Activated CD4-positive, CD25-positive, alpha-beta regulatory T cell treated with anti-CD3 and anti-CD28 coated beads, Interleukin-2, amount 50 U/mL, for 24 hours (primary cell): ENCODE data around the gene CNBD2.
"Not testable (repeated sequence)": the region's sequence is repeated elsewhere in the genome, so short reads cannot be mapped to it uniquely, and the experiment has no call there.

ENCODE experiments used
- ATAC-seq, 2 donors: fragments of 150-1000 bp; cut with Tn5 transposase; one replicate each; pipeline ENCODE4 v1.10.0; 2021; ENCODE audit warnings: mild to moderate bottlenecking in 1 of 2, moderate library complexity in 1 of 2

Gene CNBD2

GRCh38 chr20:35975576-35976373 is 7.4 kb downstream of the CNBD2 start:
- ATAC-seq = no peak

DNA sequence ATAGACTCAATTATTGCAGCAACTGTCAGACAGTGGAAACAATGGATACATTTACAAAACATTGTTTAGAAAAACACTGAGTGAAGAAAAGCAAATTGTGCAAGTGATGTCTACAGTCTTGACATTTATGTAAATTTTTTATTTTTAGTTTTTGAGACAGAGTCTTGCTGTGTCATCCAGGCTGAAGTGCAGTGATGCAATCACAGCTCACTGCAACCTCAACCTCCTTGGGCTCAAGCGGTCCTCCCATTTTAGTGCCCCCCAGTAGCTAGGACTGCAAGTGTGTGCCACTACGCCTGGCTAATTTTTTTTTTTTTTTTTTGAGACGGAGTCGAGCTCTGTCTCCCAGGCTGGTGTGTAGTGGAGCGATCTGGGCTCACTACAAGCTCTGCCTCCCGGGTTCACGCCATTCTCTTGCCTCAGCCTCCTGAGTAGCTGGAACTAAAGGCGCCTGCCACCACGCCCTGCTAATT is 9.7 kb downstream of the CNBD2 start:
- ATAC-seq = peak in 1 of 2 donors; percentile 24

GRCh38 chr20:35979544-35979943 is 11.2 kb downstream of the CNBD2 start:
- ATAC-seq = no peak

DNA sequence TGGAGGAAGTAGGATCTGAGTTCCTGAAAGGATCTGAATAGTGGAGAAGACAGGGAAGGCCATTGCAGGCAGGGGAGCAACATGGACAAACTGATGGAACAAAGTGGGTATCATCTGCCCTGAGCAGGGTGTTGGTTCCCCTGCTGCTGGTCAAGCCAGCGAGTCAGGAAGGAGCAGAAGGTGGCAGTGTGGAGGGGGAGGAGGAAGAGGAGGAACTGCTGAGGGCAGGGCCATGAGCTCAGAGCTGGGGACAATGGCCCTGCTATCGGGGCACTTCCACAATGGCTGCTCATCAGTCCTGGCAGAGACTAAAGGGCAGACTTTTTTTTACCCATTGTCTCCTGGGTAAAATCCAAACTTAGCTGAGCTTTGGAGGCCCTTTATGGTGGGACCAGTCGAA is 13.6 kb downstream of the CNBD2 start:
- no peak for ATAC-seq

- no peak for ATAC-seq
Observed at GRCh38 chr20:35984382-35984781, 16.0 kb downstream of the CNBD2 start.

GRCh38 chr20:35985806-35986205 is 17.4 kb downstream of the CNBD2 start:
- ATAC-seq = no peak

- no peak for ATAC-seq
Observed at GRCh38 chr20:35988910-35989463, 20.6 kb downstream of the CNBD2 start.

- ATAC-seq = no peak
Observed at GRCh38 chr20:35991142-35991771, 22.9 kb downstream of the CNBD2 start.

- peak; percentile 78 to 80 for ATAC-seq
Observed at GRCh38 chr20:35992713-35993335, 24.4 kb downstream of the CNBD2 start.

- peak; percentile 88 to 89 for ATAC-seq
Observed at GRCh38 chr20:35994994-35995453, 26.6 kb downstream of the CNBD2 start.

GRCh38 chr20:35996492-35996891 is 28.1 kb downstream of the CNBD2 start:
- ATAC-seq = not testable (repeated sequence)

DNA sequence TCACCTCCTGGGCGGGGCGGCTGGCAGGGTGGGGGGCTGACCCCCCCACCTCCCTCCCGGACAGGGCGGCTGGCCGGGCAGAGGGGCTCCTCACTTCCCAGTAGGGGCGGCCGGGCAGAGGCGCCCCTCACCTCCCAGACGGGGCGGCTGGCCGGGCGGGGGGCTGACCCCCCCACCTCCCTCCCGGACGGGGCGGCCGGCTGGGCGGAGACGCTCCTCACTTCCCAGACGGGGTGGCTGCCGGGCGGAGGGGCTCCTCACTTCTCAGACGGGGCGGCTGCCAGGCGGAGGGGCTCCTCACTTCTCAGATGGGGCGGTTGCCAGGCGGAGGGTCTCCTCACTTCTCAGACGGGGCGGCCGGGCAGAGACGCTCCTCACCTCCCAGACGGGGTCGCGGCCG is 32.9 kb downstream of the CNBD2 start:
- ATAC-seq = not testable (repeated sequence)

GRCh38 chr20:36002855-36003254 is 34.5 kb downstream of the CNBD2 start:
- ATAC-seq = no peak

DNA sequence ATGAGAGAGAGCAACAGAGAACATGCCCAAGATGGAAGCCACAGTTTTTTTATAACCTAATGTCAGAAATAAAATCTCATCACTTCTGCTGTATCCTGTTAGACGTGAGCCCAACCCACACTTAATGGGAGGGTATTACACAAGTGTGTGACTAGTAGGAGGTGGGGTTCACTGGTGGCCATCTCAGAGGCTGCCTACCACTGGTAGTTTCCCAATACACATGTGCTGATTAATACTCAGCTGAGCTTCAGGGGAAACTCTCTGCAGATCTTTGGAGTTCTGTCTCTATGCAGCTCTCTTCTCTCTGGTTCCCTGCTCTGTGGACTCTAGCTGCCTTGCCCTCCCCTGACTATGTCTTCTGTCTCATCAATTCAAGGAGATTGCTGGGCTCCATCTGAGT is 35.7 kb downstream of the CNBD2 start:
- no peak for ATAC-seq

DNA sequence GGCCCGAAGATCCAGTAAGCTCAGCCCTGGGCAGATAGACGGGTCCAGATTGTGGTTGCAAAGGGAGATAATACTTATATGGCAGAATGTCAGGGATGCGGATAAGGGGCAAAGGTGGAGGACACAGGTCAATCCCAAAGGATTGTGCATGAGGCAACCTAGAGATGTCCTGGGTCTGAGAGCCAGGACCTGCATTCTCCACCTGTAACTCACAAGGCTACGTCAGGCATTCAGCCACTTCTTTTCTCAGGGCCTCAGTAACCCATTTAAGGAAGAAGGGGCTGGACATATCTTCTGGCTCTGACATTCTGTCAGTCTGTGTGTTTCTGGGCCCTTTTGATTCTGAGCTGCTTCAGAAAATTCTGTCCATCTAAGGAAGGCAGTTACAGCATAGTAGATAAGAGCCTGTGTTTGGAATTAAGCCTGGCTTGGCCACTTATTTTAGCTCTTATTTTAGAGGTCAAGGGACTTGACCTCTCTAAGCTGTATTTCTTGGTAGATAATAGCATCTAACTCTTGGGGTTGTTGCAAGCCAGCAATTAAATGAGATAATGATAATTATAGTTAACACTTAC is 40.2 kb downstream of the CNBD2 start:
- no peak for ATAC-seq

DNA sequence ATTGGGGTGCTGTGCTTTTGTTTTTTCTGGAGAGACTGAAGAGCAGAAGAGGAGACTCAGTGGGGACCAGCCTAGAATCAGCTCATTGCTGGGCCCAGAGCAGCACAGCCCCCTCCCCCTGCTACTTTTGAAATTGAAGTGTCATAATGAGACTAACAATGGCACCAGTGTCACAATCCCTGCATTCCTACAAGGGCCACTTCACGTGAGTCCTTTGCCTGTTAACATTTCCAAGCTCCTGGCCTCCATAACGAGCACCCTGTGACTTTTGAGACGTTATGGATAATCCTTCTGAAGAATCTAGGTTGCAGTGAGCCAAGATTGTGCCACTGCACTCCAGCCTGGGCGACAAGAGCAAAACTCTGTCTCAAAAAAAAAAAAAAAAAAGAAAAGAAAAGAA is 41.7 kb downstream of the CNBD2 start:
- no peak for ATAC-seq

DNA sequence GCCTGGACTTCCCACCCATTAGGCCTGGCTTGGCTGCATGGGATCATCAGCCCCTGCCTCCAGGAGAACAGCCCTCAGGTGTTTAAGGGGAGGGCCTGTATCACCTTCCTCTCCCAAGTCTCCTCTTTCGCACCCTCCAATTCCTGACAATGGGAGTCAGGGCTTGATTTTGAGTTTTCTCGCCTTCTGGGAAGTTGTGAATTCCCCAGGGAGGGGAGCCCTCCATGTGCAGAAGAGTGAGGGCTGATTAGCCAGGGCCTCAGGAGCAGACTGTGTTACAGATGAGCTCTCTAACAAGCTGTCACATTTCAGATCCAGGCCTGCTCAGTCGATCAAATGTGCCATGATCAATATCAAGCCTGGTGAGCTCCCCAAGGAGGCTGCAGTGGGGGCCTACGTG is 42.4 kb downstream of the CNBD2 start:
- no peak for ATAC-seq

- ATAC-seq = no peak
Observed at GRCh38 chr20:36015806-36016403, 47.5 kb downstream of the CNBD2 start.

DNA sequence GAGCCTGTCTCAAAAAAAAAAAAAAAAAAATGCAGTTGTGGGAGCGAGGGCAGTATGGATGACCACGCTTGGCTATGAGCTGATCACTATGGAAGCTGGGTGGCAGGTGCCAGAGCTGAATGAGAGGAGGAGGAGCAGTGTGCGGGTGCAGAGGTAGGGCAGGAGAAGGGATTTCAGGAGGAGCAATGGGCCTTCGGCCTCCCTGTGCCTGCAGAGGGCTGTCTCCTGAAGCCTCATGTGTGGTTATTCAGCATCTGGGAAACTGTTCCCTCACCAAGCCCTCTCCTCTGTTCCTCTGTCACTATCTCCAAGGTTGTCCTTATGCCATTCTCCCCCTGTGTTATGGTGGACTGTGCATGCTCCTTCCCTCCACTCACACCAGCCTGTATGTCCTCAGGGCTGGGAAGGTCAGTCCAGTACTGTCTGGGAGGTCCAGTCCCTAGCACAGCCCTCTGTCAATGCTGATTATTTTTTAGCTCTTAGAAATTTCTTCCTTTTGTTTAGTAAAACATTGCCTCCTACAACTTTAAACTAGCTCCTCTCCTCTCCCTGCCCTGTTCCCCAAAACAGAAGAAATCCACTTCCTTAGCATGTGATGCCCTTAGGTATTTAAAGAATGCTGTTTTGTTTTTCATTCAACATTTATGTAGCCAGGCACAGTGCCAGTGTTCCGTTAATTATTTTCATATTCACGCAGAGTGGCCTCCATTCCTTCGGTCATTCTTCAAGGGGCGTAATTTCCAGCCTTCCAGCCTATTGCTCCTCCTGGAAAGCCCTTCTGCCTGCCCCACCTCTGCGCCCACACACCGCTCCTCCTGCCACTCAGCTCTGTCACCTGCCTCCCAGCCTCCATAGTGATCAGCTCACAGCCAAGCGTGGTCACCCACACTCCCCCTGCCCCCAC is 48.9 kb downstream of the CNBD2 start:
- ATAC-seq = no peak

DNA sequence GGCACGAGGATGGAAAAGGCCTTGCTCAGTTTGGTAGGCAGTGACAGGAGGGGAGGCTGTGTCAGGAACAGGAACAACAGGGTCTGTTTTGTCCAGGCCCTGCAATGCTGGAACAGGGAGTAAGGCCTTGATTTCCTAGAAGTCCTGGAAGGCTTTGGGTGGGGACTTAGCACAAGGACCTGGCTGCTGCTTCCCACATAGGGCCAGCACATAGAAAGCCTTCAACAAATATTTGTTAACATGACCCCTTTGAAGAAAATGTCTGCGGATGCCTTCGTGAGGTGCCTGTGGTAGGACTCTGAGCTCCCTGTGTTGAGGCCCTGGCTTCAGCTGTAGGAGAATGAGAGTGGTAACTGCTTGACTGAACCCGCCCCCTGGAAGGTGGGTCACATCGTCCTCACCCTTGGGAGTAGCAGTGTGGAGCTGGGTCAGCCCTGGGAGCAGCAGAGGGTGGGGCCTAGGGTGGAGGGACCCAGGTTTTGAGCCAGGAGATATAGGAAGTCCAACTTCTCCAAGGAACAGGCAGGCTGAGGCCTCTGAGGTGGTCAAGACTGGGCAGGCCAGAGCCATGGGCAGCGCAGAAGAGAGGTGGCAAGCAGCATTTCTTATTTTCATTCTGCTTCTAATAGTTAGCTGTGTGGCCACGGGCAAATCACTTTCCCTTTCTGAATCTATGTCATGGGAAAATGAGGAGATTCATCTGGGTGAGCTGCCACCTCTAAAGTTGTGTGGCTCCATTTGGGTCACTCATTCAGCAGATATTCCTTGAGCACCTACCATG is 50.0 kb downstream of the CNBD2 start:
- no peak for ATAC-seq

DNA sequence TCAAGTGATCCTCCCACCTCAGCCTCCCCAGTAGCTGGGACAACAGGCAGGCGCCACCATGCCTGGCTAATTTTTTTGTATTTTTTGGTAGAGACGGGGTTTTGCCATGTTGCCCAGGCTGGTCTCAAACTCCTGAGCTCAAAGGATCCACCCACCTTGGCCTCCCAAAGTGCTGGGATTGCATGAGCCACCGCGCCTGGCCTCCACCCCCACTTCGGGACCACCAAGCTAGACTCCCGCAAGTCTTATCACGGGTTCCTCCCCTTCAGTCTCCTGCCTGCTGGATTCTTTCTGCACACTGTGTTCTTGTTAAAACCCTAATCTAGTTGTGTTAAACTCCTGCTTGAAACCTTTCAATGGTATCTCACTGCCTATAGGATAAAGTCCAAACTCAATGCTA is 57.7 kb downstream of the CNBD2 start:
- ATAC-seq = not testable (repeated sequence)
